ENCODE results near the gene TRERF1.

TRERF1 gene

DNA sequence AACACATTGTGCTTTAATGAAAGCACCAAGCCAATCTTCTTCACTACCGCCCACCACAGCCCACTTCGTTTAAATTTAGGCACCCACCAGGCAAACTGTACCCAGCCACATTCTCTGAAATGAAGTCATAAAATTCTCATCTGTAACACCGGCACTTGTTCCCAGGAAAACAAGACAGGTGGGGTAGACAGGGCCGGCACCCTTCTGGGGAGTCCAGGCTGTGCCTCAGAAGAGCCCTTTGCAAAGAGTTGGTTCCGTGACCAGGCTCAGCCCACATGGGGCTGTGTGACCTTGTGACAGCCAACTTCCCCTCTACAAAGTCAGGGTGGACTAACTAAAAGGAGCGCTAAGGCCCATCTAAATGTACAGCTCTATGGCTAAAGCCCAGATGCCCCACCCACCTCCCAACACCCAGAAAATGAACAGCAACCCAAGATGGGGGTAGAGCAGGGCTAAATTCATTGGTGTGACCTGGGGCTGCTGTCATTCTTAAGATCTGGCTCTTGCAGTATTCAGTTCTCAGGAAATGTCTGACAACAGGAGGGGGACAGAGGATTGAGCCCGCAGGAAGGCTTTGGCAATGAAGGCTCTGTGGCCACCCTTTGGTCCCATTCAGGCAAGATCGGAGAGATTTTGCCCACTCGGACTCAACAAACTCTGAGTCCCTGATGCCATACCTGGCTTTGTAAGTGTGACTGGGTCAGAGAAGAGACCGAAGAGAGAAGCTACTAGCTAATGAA, 56.7 kb downstream of the TRERF1 start:
- no peak for DNase-seq (ENCODE audit: low read depth, low spot score)

DNA sequence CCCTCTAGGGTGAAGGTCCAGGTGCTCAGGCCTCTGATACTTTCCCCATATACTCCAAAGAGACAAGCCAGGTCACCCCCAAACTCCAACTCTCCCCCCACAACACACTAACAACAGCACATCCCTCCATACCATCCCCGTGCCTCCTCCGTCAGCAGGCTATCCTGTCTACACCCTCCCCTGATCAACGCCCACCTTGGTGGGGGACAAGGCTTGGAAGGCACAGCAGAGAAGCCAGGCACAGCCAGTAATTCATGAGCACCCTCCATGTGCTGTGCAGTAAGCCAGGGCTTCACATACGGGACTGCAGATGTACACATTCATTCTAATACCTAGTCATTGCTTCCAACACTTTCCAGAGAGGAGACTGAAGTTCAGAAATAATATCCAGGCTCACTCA, 57.6 kb downstream of the TRERF1 start:
- no peak for DNase-seq (ENCODE audit: low read depth, low spot score)

DNA sequence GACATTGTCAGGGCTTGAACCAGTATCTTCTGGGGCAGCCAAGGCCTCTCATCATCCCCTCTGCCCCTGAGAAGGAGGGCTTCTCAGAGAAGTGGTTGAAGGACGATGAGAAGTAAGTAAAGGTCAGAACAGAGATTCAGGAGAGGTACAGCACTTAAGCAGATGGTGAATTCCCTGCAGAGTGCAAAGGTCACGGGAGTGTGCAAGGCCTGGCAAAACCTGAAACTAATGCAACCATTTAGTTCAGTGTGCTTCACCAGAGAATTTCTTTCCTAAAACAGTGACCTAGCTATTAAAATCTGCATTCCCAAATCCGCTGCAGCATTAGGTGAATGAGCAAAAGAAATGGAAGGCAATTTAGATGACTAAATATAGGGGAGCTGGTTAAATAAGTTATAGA, 58.4 kb downstream of the TRERF1 start:
- no peak for DNase-seq (ENCODE audit: low read depth, low spot score)

DNA sequence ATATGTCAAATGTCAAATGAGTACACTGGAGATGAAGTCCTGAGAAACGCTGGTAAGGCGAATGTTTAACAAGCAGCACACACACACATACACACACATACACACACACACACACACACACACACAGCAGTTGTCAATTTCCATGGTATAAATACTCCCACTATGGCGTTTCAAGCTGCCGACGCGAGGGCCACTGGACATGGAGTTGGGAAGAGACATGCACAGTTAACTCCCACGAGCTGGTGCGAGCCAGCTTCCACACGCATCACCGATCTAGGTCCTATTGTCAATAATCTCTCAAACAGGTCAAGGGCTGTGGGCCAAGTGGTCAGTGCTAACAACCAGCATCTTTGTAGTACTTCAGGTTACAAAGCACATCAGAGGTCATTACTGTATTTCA, 58.9 kb downstream of the TRERF1 start:
- no peak for DNase-seq (ENCODE audit: low read depth, low spot score)

DNA sequence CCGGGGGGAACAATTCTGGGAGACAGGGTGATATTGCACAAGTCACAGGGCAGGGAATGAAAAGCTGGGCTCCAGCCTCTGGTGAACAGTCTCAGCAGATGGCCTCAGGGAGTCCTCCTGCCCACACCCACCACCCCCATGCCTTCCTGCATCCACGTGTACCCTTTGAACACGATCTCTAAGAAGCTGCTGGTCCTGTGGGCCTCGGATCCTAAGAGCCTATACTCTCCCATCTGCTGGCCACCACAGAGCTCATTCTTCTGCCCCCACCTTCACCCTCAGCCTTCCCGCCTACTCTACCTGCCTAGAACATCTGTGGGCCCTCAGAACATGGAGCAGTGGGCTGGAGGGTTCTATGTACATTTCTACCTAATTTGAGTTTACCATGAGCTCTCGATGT, 60.3 kb downstream of the TRERF1 start:
- DNase-seq (ENCODE audit: low read depth, low spot score) = no peak

DNA sequence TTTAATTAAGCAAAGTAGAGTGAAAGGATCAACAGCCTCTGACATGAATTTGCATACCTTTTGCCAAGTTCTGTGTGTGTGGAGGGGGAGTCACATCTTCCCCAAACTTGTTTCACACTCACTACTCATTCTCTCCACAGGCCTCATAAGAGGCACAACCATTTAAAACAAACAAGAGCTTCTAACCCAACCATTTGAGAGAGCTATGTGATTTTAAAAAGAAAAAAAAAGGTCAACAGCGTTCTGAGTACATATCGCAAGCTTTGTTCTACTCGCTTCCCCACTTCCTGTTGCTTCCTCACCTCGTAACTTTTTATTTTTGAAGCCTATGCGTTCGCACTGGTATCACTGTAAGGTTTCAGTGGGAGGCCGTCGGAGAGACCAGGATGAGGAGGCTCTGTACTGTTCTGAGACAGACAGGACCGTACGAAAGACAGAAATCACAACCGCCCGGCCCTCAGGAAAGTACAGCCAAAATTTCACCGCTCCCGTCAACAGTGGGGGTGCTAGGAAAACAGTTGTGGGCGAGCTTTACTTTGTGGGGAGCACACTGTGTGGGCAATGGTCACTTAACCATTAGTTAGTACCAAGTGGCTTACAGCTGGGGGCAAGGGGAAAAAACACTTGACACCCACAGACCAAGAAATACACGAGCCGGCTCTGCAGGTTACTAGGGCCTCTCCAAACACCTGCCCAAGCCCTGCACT, 61.3 kb downstream of the TRERF1 start:
- DNase-seq (ENCODE audit: low read depth, low spot score) = no peak

DNA sequence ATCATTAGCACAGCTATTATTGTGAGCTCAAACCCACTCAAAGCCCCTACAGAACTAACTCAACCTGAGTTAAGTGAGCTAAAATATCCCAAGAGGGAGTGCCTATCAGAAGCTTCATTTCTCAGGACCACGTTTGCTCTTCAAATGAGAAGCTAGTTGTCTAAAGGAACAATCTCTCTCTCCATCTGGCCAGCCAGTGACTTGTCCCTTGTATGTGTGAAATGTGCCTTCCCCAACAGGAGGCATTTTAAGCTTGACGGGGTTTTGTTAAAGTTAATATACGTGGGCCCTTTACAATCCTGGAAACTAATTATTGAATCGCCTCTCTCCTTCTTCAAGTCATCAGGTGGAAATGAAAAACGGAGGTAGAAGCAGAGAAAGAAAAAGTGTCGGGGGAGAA, 62.0 kb downstream of the TRERF1 start:
- no peak for DNase-seq (ENCODE audit: low read depth, low spot score)

DNA sequence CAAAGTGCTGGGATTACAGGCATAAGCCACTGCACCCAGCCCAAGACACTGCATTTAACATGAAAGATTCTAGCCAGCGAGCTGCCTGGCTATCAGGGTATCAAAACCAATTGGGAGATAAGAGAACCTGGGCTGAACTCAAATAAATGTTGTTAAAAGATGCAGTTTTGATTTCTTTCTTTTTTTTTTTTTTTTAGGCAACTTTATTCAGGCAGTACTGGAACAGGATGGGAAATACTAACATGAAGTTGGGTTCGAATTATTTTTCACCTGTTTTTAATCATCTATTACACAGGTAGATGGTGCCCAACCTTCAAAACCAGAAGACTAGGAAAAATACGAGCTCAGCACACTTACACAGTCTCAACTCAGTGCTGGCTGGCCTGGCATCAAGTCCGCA, 63.7 kb downstream of the TRERF1 start:
- no peak for DNase-seq (ENCODE audit: low read depth, low spot score)

DNA sequence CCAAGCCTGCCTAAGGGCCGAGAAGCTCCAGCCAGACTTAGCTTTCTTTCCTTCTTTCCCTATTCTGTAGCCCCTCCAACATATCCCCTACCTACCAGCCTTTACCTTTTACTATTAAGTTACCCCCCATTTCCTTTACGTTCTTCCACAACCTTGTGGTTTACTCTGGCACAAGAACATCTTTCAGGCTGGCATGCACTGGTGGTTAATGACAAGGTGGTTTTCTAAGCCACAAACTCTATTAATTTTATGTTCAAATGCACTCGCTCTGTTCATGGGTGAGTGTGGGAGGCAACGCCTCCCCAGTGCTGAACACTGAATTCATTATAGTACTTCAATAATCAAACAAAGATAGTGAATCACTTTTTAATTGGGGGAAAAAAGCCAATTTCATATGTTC, 64.4 kb downstream of the TRERF1 start:
- no peak for DNase-seq (ENCODE audit: low read depth, low spot score)

DNA sequence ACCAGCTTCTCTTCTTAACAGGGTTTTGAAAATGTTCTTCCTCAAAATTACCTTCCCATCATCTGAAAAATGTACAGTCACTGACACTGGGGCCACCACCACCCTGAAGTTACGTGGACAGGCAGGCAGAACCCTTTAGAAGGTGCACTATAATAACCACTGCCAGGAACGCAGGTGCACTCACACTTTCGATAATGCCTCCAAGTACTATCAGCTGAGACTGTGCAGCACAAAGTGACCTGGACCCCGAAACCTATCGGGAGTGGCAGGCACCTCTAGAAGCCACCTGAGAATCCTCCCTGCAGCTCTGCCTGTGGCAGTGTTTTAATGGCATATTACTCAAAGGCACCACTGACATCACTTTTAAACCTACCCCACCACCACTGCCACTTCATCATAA, 66.4 kb downstream of the TRERF1 start:
- DNase-seq (ENCODE audit: low read depth, low spot score) = no peak

DNA sequence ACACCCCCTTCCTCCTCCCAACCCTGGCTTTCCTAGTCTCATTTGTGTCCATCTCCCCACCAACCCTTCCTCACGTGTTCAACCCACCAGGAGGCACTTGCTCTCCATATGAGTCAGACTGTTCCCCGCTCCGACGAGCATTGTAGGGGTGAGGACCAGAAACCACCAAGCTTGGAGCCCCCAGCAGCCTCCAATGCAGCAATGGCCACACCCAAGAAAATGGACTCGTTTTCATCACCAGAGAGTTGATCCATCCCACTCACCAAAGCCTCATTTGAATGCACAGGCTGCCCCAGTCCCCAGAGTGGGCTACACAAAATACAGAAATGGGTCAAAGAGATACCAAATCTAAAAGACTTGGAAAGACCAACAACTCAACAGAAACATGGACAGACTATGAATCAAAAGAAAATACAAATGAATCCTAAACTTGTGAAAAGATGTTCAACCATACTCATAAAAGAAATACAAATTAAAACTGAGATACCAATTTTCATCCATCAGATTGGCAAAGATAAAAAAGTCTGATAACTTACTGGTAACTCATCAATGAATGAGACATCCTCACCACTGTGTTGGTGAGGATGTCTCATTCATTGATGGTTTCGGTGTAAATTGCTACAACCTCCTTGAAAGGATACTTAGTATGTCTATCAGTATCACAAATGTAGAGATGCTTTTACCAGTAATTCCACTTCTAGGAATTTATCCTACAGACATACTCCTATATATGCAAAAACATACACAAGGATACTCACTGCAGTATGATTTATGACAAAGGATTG, 68.1 kb downstream of the TRERF1 start:
- no peak for DNase-seq (ENCODE audit: low read depth, low spot score)

DNA sequence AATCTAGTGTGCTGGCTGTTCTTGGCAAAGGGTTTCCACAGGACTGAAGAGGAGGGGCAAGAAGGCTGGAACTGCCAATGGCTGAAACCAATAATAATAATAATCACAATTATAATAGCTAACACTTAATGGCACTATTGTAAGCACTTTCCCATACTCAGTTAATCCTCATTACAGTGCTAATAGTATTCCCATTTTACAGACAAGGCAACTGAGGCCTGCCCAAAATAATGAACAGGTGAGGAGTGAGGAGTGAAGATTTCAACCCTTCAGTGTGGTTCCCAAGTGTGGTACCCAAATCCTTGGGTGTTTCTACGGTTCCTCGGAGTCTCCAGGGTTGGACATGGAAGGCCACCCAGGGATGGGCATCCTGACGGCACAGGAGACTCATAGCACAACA, 69.9 kb downstream of the TRERF1 start:
- DNase-seq (ENCODE audit: low read depth, low spot score) = no peak

DNA sequence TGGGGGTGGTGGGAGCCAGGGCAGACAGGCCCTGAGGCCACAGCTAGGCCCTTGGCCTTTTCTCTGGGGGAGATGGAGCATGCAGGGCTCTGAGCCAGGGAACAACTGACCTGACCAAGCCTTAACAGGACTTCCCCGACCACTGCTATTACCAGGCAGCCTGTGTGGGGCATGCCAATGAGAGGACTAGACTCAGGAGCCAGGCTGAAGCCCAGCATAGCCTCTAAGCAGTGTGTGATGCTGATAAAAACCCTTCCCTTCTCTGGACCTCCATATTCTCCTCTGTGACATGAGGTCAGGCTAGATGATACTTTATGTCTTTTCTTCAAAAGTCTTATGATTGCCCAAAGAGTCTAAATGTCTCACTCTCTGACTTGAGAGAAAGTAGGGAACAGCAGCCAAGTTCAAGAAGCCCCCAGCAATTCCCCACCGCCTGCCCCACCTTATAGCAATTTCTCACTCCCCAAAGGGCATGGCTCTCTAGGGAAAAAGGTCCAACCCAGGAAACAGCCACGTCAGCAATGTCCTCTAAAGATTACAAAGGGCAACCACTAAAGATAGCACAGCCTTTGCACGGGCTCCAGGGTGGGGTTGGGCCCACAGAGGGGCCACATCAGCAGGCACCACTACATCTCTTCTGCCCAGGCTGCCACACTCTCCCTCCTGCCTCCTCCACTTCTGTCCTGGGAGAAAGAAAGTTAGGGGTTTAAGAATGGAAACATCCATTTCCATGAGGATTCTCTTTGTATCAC, 71.3 kb downstream of the TRERF1 start:
- DNase-seq (ENCODE audit: low read depth, low spot score) = no peak

DNA sequence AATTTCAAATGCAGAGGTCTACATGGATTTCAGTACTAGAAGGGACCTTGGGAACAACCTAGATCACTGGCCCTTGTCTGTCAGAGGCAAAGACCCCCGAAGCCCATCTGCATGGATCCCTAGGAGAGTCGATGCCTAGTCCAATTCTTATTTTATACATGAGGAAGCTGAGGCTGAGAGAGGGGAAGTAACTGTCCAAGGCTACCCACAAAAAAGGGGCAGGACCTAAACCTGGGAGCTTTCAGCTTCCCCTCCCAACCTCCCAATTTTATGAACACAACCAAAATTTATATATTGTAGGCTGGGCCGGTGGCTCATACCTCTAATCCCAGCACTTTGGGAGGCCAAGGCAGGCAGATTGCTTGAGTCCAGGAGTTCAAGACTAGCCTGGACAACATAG, 73.2 kb downstream of the TRERF1 start:
- no peak for DNase-seq (ENCODE audit: low read depth, low spot score)

DNA sequence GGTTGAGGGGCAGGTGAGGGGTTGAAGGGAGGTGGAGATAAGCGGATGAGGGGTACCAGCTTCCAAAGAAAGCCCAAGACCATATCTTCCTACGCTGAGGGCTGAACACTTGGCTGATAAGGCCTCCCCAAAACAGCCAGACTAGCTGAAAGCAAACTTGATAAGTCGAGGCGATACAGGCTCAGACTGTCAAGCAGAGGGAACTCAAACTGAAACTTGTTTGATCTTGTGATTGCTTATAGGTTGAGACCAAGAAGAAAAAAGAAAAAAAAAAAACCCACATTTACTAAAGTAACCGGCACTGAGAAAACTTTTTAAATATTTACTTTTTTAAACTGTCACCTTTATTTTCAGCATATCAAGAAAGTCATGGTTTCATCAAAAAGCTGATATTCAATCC, 73.6 kb downstream of the TRERF1 start:
- no peak for DNase-seq (ENCODE audit: low read depth, low spot score)

DNA sequence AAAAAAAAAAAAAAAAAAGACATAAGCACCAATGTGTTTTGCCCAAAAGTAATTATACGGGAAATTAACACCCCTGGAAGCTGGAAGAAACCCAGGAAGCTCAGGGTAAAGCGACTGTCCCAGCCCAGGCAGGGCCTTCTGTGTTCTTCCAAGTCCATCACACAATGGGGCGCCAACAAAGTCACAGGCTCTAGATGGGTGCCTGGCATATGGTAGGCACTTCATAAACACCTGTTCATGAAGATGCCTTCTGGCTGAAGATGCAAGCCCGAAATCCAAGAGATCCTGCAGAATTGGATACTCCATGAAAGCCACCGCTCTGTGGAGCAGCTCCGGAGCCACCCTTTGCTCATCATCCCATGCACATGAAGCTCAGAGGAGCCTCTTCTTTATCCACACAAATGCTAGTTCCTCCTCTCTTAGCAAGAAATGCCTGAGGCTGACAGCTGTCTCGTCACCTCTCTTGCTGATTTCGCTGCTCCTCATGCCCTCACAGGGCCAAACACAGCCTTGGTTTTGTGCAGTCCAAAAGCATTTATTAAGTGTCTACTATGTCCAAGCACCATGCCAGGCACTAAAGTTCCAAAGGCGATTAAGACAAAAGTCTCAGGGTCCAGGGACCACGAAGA, 76.6 kb downstream of the TRERF1 start:
- DNase-seq (ENCODE audit: low read depth, low spot score) = no peak

DNA sequence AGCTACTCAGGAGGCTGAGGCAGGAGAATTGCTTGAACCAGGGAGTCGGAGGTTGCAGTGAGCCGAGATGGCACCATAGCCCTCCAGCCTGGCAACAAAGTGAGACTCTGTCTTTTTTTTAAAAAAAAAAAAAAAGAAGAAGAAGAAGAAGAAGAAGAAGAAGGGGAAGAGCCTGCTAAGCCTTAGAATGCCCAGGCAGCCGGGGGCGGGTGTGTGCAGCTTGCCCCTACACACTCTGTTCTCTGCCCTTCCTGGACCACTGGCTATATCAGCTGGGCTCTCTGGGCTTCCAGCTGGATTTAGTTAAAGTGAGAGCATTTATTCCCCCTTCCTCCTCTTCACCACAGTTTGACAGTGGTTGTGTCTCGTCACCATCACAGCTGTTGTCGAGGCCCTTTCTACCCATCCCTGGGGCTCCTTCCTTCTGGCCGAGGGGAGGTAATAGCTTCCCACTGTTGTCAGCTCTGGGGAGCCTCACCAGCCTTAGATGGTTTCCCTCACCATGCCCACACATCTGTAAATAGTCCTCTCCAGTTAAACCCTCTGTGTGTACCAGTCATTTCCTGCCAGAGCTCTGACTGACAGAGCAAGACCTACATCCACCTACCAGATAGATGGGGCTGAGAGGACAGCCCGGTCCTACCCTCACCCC, 77.6 kb downstream of the TRERF1 start:
- DNase-seq (ENCODE audit: low read depth, low spot score) = no peak

DNA sequence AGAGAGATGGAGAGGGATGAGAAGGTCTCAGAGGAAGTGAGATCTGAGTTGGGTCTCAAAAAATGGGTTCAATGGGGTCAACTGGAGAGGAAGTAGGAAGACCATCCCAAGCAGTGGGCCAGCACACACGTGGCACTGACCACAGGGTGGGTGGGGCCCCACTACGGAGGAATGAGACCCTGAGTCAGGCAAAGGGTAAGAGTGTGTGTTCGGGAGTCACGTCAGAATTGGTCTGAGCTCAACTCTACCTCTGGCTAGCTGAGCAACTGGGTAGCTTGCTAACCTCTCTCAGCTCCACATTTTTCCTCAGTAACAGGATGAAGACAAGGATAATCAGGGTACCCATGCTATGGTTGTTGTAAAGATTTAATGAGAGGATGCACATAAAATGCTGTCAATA, 79.0 kb downstream of the TRERF1 start:
- no peak for DNase-seq (ENCODE audit: low read depth, low spot score)

DNA sequence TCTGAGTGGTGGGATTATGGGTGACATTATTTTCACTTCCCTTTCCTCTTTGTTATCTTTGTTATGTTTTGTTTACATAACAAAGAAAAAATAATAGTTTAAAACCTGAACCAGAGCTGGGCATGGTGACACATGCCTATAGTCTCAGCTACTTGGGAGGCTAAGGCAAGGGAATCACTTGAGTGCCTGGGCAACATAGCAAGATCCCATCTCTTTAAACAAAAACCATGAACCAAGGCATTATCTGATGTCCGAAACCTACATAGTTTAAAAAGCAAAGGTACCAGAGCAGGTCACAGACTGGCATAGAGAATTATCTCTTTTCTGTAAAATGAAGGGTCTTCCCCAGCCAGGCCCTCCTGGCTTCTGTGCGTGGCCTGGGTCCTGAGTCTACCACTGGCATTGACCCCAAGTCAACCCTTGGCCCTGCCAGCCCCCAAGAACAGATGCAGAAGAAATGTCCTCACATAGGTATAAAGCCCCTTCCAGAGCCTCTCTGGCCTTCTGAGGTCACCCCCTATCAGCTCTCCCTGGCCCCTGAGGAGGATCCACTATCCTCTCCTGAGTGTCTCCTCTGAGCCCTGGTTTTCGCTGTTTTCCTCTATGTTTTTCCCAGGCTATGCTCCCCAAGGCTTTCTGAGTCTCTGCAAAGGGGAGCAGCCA, 81.3 kb downstream of the TRERF1 start:
- DNase-seq (ENCODE audit: low read depth, low spot score) = no peak

DNA sequence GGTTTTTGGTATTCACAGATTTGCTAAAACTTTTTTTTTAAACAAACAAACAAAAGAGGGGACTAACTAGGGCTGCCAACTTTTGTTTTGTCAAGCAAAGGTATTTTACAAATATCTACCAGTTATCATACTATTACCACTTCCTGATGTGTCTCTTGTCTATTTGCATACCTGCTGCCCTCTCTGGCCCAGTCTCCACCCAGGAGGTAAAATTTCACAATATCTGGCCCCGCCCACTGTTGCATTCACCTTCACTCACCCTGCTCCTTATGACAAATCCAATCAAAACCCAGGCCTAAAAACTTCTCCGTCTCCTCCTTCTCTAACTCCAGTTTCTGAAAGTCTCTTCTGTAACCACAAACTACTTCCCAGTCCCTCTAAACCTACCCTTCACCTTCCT, 82.2 kb downstream of the TRERF1 start:
- DNase-seq (ENCODE audit: low read depth, low spot score) = no peak

DNA sequence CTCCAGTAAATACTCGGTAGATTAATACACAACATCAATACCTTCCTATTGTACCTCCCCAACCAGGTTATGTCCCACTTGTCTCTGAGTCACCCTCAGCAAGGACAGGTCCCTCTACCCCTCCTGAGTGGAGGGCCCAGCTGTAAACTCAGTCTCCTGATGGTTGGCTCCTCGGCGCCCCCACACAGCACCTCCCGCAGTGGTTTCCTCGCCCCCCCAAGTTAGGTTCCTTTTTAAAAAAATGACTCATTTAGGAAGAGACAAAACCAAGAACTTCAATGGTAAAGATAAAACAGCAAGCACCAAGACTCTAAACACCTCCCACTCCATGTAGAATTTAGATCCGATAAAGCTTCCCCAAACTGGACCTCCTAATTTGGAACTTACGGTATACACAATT, 83.5 kb downstream of the TRERF1 start:
- DNase-seq (ENCODE audit: low read depth, low spot score) = no peak

All from smooth muscle cell of the brain vasculature (primary cell).